ENCODE measurements around the gene PTPRN2. TPM values are rescaled to one million over a fixed set of nuclear protein-coding genes. Genes with fewer than 3 reads are reported as not detected.

Gene PTPRN2
- total RNA-seq, 1 donor from 2014 or later = 3.1 TPM

GRCh38 chr7:158085741-158086695, 501.6 kb downstream of the PTPRN2 start:
- peak; percentile 46 for DNase-seq

GRCh38 chr7:158084555-158084954, 503.1 kb downstream of the PTPRN2 start:
- no peak for DNase-seq

- no peak for DNase-seq
Measured at GRCh38 chr7:158083526-158084310, 503.9 kb downstream of the PTPRN2 start.

GRCh38 chr7:158082761-158083160, 504.9 kb downstream of the PTPRN2 start:
- no peak for DNase-seq

GRCh38 chr7:158080899-158081445, 506.7 kb downstream of the PTPRN2 start:
- DNase-seq = no peak

- no peak for DNase-seq
Measured at GRCh38 chr7:158077934-158078910, 509.4 kb downstream of the PTPRN2 start.

- DNase-seq = no peak
Measured at GRCh38 chr7:158077151-158077840, 510.3 kb downstream of the PTPRN2 start.

- DNase-seq = no peak
Measured at GRCh38 chr7:158076656-158077055, 511.0 kb downstream of the PTPRN2 start.

GRCh38 chr7:158076215-158076614, 511.4 kb downstream of the PTPRN2 start:
- no peak for DNase-seq

GRCh38 chr7:158075633-158076001, 512.0 kb downstream of the PTPRN2 start:
- no peak for DNase-seq

- DNase-seq = no peak
Measured at GRCh38 chr7:158074896-158075632, 512.6 kb downstream of the PTPRN2 start.

- DNase-seq = no peak
Measured at GRCh38 chr7:158073845-158074840, 513.5 kb downstream of the PTPRN2 start.

- no peak for DNase-seq
Measured at GRCh38 chr7:158072991-158073730, 514.5 kb downstream of the PTPRN2 start.

GRCh38 chr7:158070222-158070920, 517.3 kb downstream of the PTPRN2 start:
- DNase-seq = no peak

- DNase-seq = no peak
Measured at GRCh38 chr7:158068853-158069252, 518.8 kb downstream of the PTPRN2 start.

- DNase-seq = no peak
Measured at GRCh38 chr7:158067931-158068482, 519.6 kb downstream of the PTPRN2 start.

- DNase-seq = no peak
Measured at GRCh38 chr7:158067219-158067930, 520.2 kb downstream of the PTPRN2 start.
